Small intestine (tissue), 7 donors: ENCODE measurements around the gene GLRX5. TPM values are rescaled to one million over a fixed set of nuclear protein-coding genes. Genes with fewer than 3 reads are reported as not detected.
A peak's percentile ranks its signal among the peaks of the same experiment; 100 is the strongest.

Experiments
- DNase-seq, 2 donors: peaks; one replicate each; pipeline versions ENCODE4 v3.0.0 to v3.0.0-alpha.2; 2013
- FAIRE-seq: peaks from 2 replicates; lab custom pipeline; 2012; peaks lifted over from hg19 to GRCh38; lab: Jason Lieb, UNC
- H3K27ac ChIP-seq, 3 donors: one replicate each; pipeline ENCODE4 v1.5.1; 2013; ENCODE audit warnings: low read length in 2 of 3, mild to moderate bottlenecking in 2 of 3, control low read depth in 1 of 3, inconsistent platforms in 1 of 3, low read depth in 1 of 3, moderate library complexity in 1 of 3
- H3K27me3 ChIP-seq, 3 donors: one replicate each; pipeline ENCODE4 v1.6.1; 2013; ENCODE audit warnings: low read length in 3 of 3, inconsistent platforms in 1 of 3; ENCODE audit not compliant: control insufficient read depth in 3 of 3, insufficient read depth in 3 of 3
- H3K36me3 ChIP-seq, 3 donors: one replicate each; pipeline ENCODE4 v1.6.1; 2013; ENCODE audit warnings: low read length in 3 of 3, inconsistent platforms in 1 of 3, low read depth in 1 of 3, mild to moderate bottlenecking in 1 of 3, moderate library complexity in 1 of 3; ENCODE audit not compliant: control insufficient read depth in 3 of 3, insufficient read depth in 2 of 3
- H3K4me1 ChIP-seq, 3 donors: one replicate each; pipeline ENCODE4 v1.6.1; 2013; ENCODE audit warnings: low read length in 2 of 3, inconsistent platforms in 1 of 3, low read depth in 1 of 3, mild to moderate bottlenecking in 1 of 3, moderate library complexity in 1 of 3; ENCODE audit not compliant: control insufficient read depth in 3 of 3, insufficient read depth in 2 of 3
- H3K4me3 ChIP-seq, 3 donors: one replicate each; pipeline ENCODE4 v1.5.1; 2013; ENCODE audit warnings: low read length in 3 of 3, control low read depth in 1 of 3, inconsistent platforms in 1 of 3, low read depth in 1 of 3, mild to moderate bottlenecking in 1 of 3, moderate library complexity in 1 of 3
- H3K9me3 ChIP-seq, 2 donors: one replicate each; pipeline ENCODE4 v1.6.1; 2013; ENCODE audit warnings: low read depth in 1 of 2, low read length in 1 of 2; ENCODE audit not compliant: control insufficient read depth in 2 of 2, insufficient read depth in 1 of 2
- WGBS, 3 donors: extraction: QIAGEN DNeasy Blood & Tissue Kit; methylation state at CpG; one replicate each; pipeline ENCODE4 v1.1.7; 2013; 5-methylcytosine and 5-hydroxymethylcytosine counted together
- polyA plus RNA-seq, 4 donors: library from polyadenylated mRNA; stranded (reverse) in 3 of 4; unstranded in 1 of 4; fragments of 200-250 nt in 3 of 4; fragments of 120-200 nt in 1 of 4; gene quantifications; one replicate each; pipeline versions ENCODE4 v1.2.1 to v1.2.3, GENCODE V29; 2013
- donor health status: healthy with polysubstance abuse.
- donor health status: control.
- donor health status: control.
- donor health status: Bipolar disorder and iron deficiency.
- donor health status: healthy.

GLRX5 gene
- polyA plus RNA-seq, 4 donors: 43.0 to 80.5 (median 53.8) TPM

- WGBS, 3 donors: 30 to 71% (median 56%) methylated on average over 5 of the region's 5 CpGs
- H3K36me3 ChIP-seq: no peaks in the 10 kb centered on the region
- no peak overlapping the region for H3K27ac ChIP-seq
- DNase-seq (no peak), FAIRE-seq (no peak)
- no peak overlapping the region for H3K4me3 ChIP-seq
- H3K4me1 ChIP-seq: peaks cover 13 to 22% (median 21%) of the 10 kb centered on the region in 3 donors
- no peaks in the 10 kb centered on the region for H3K27me3 ChIP-seq
- no peaks in the 10 kb centered on the region for H3K9me3 ChIP-seq
Measured at GRCh38 chr14:95490138-95490509, 44.7 kb upstream of the GLRX5 start.

- Histone ChIP-seq H3K27me3 (no peaks in the 10 kb centered on the region), H3K9me3 (no peaks in the 10 kb centered on the region), H3K4me3 (no peak overlapping the region), H3K27ac (peak overlapping the region; percentile 4 to 38 (median 13)), H3K4me1 (peaks cover 13 to 22% (median 21%) of the 10 kb centered on the region in 3 donors), H3K36me3 (no peaks in the 10 kb centered on the region)
- WGBS, 3 donors: 47 to 73% (median 63%) methylated on average over 10 of the region's 10 CpGs
- DNase-seq: peak; percentile 75 to 93
- FAIRE-seq: no peak
Measured at GRCh38 chr14:95490727-95491451, 44.0 kb upstream of the GLRX5 start.

- H3K4me1 ChIP-seq: peaks cover 21 to 27% (median 21%) of the 10 kb centered on the region in 3 donors
Measured at GRCh38 chr14:95491936-95492608, 42.8 kb upstream of the GLRX5 start.

GRCh38 chr14:95493503-95493902 lies 41.3 kb upstream of the GLRX5 start:
- WGBS, 3 donors: 87 to 93% (median 87%) methylated on average over 5 of the region's 5 CpGs
- no peak for DNase-seq

More at GRCh38 chr14:95491936-95492608, 42.8 kb upstream of the GLRX5 start:
- Histone ChIP-seq H3K36me3 (no peaks in the 10 kb centered on the region), H3K27me3 (no peaks in the 10 kb centered on the region), H3K4me3 (no peak overlapping the region), H3K9me3 (no peaks in the 10 kb centered on the region), H3K27ac (no peak overlapping the region)
- FAIRE-seq (no peak), DNase-seq (no peak)
- WGBS, 3 donors: 75 to 88% (median 81%) methylated on average over 2 of the region's 2 CpGs

GRCh38 chr14:95493976-95494375 lies 40.9 kb upstream of the GLRX5 start:
- 89 to 93% (median 93%) methylated on average over 4 of the region's 4 CpGs for WGBS, 3 donors
- peaks cover 18 to 22% (median 21%) of the 10 kb centered on the region in 3 donors for H3K4me1 ChIP-seq
- no peak for FAIRE-seq
- DNase-seq: no peak
- H3K36me3 ChIP-seq: no peaks in the 10 kb centered on the region
- no peaks in the 10 kb centered on the region for H3K27me3 ChIP-seq
- no peaks in the 10 kb centered on the region for H3K9me3 ChIP-seq
- H3K27ac ChIP-seq: no peak overlapping the region
- no peak overlapping the region for H3K4me3 ChIP-seq

More at GRCh38 chr14:95493503-95493902, 41.3 kb upstream of the GLRX5 start:
- no peak for FAIRE-seq
- H3K9me3 ChIP-seq: no peaks in the 10 kb centered on the region
- H3K27me3 ChIP-seq: no peaks in the 10 kb centered on the region
- H3K4me1 ChIP-seq: peaks cover 21 to 22% (median 21%) of the 10 kb centered on the region in 3 donors
- no peak overlapping the region for H3K4me3 ChIP-seq
- H3K27ac ChIP-seq: no peak overlapping the region
- H3K36me3 ChIP-seq: no peaks in the 10 kb centered on the region

- Histone ChIP-seq H3K9me3 (no peaks in the 10 kb centered on the region), H3K4me3 (no peak overlapping the region), H3K27ac (peak overlapping the region in 1 of 3 donors; percentile 21), H3K27me3 (no peaks in the 10 kb centered on the region), H3K4me1 (peaks cover 14 to 22% (median 18%) of the 10 kb centered on the region in 3 donors), H3K36me3 (no peaks in the 10 kb centered on the region)
- no peak for FAIRE-seq
- WGBS, 3 donors: 86 to 97% (median 92%) methylated on average over 4 of the region's 4 CpGs
- no peak for DNase-seq
Measured at GRCh38 chr14:95494456-95494855, 40.4 kb upstream of the GLRX5 start.

GRCh38 chr14:95495076-95495475 lies 39.8 kb upstream of the GLRX5 start:
- H3K4me3 ChIP-seq: no peak overlapping the region
- H3K27ac ChIP-seq: peak overlapping the region in 1 of 3 donors; percentile 45
- peaks cover 8 to 19% (median 18%) of the 10 kb centered on the region in 3 donors for H3K4me1 ChIP-seq
- no peaks in the 10 kb centered on the region for H3K9me3 ChIP-seq
- DNase-seq (no peak), FAIRE-seq (no peak)
- H3K27me3 ChIP-seq: no peaks in the 10 kb centered on the region
- no peaks in the 10 kb centered on the region for H3K36me3 ChIP-seq
- WGBS, 3 donors: 94 to 96% (median 94%) methylated on average over 3 of the region's 3 CpGs

- 64 to 71% (median 69%) methylated on average over 8 of the region's 8 CpGs for WGBS, 3 donors
- no peak for DNase-seq
- H3K4me3 ChIP-seq: no peak overlapping the region
- H3K27ac ChIP-seq: peak overlapping the region in 1 of 3 donors; percentile 42
- no peak for FAIRE-seq
- no peaks in the 10 kb centered on the region for H3K9me3 ChIP-seq
- H3K27me3 ChIP-seq: no peaks in the 10 kb centered on the region
- peaks cover 4 to 14% (median 13%) of the 10 kb centered on the region in 3 donors for H3K4me1 ChIP-seq
- H3K36me3 ChIP-seq: no peaks in the 10 kb centered on the region
Measured at GRCh38 chr14:95495538-95496025, 39.3 kb upstream of the GLRX5 start.
